Stomach smooth muscle (tissue), 2 donors: Measurements from ENCODE around the gene UQCR10.
A peak's percentile ranks its signal among the peaks of the same experiment; 100 is the strongest.

Experiments
- H3K27ac ChIP-seq: one replicate; pipeline ENCODE4 v1.7.0; 2013; ENCODE audit warnings: mild to moderate bottlenecking, low read length, inconsistent platforms
- H3K27me3 ChIP-seq, 2 donors: one replicate each; pipeline ENCODE4 v1.7.0; 2013; ENCODE audit warnings: low read length in 2 of 2; ENCODE audit not compliant: insufficient read depth in 2 of 2, control insufficient read depth in 1 of 2
- H3K36me3 ChIP-seq, 2 donors: one replicate each; pipeline ENCODE4 v1.7.0; 2013; ENCODE audit warnings: low read length in 2 of 2; ENCODE audit not compliant: control insufficient read depth in 2 of 2, insufficient read depth in 2 of 2
- H3K4me1 ChIP-seq: one replicate; pipeline ENCODE4 v1.7.0; 2013; ENCODE audit warnings: low read length; ENCODE audit not compliant: control insufficient read depth, insufficient read depth
- H3K4me3 ChIP-seq, 2 donors: one replicate each; pipeline ENCODE4 v1.7.0; 2013; ENCODE audit warnings: low read length in 2 of 2
- H3K9ac ChIP-seq, 2 donors: one replicate each; pipeline ENCODE4 v1.7.0; 2013; ENCODE audit warnings: low read length in 2 of 2, mild to moderate bottlenecking in 1 of 2
- H3K9me3 ChIP-seq, 2 donors: one replicate each; pipeline ENCODE4 v1.7.0; 2013; ENCODE audit warnings: low read length in 2 of 2; ENCODE audit not compliant: control insufficient read depth in 2 of 2
- donor health status: healthy.
- donor health status: Pancreatic carcinoma.

UQCR10 gene

GRCh38 chr22:29767171-29768051 lies at the start of gene UQCR10:
TSS of gene UQCR10 (plus strand) at chr22:29767369. CDS start at chr22:29767399, 30 bp downstream.
- Histone ChIP-seq H3K27ac (peak within 1 kb of the TSS; percentile 95), H3K27me3 (no peaks in the 10 kb centered on the region), H3K9me3 (no peaks in the 10 kb centered on the region), H3K9ac (peak within 1 kb of the TSS; percentile 99 to 100), H3K36me3 (peaks cover 13 to 14% of the 10 kb centered on the region in 2 donors), H3K4me1 (peaks cover 28% of the 10 kb centered on the region), H3K4me3 (peak within 1 kb of the TSS; percentile 100)

- H3K27ac ChIP-seq = no peak overlapping the region
- no peaks in the 10 kb centered on the region for H3K9me3 ChIP-seq
- no peak overlapping the region for H3K4me3 ChIP-seq
- H3K4me1 ChIP-seq = peaks cover 7% of the 10 kb centered on the region
- no peak overlapping the region for H3K9ac ChIP-seq
- H3K36me3 ChIP-seq = no peaks in the 10 kb centered on the region
- H3K27me3 ChIP-seq = peaks cover 38 to 40% of the 10 kb centered on the region in 2 donors
Measured at GRCh38 chr22:29717789-29718188, 49.4 kb upstream of the UQCR10 start.

GRCh38 chr22:29718949-29719898 lies 47.9 kb upstream of the UQCR10 start:
- no peaks in the 10 kb centered on the region for H3K9me3 ChIP-seq
- H3K4me1 ChIP-seq = peaks cover 7% of the 10 kb centered on the region
- peaks cover 39 to 40% of the 10 kb centered on the region in 2 donors for H3K27me3 ChIP-seq
- no peak overlapping the region for H3K9ac ChIP-seq
- no peaks in the 10 kb centered on the region for H3K36me3 ChIP-seq
- H3K4me3 ChIP-seq = no peak overlapping the region
- H3K27ac ChIP-seq = no peak overlapping the region

GRCh38 chr22:29719899-29720645 lies 47.1 kb upstream of the UQCR10 start, which contains the start of gene CABP7:
TSS of gene CABP7 (plus strand) at chr22:29720003. CDS start at chr22:29720425, 422 bp downstream.
- H3K27ac ChIP-seq = no peak within 1 kb of the TSS
- H3K36me3 ChIP-seq = no peaks in the 10 kb centered on the region
- peak within 1 kb of the TSS in 1 of 2 donors; percentile 22 for H3K4me3 ChIP-seq
- H3K4me1 ChIP-seq = peaks cover 7% of the 10 kb centered on the region
- H3K27me3 ChIP-seq = peaks cover 34% of the 10 kb centered on the region in 2 donors
- H3K9ac ChIP-seq = no peak within 1 kb of the TSS
- no peaks in the 10 kb centered on the region for H3K9me3 ChIP-seq

- no peaks in the 10 kb centered on the region for H3K36me3 ChIP-seq
- H3K4me3 ChIP-seq = peak overlapping the region in 1 of 2 donors; percentile 22
- no peaks in the 10 kb centered on the region for H3K9me3 ChIP-seq
- peaks cover 7% of the 10 kb centered on the region for H3K4me1 ChIP-seq
- H3K27me3 ChIP-seq = peaks cover 28 to 32% of the 10 kb centered on the region in 2 donors
- H3K27ac ChIP-seq = no peak overlapping the region
- no peak overlapping the region for H3K9ac ChIP-seq
Measured at GRCh38 chr22:29720811-29721323, 46.3 kb upstream of the UQCR10 start.

GRCh38 chr22:29722151-29722550 lies 45.0 kb upstream of the UQCR10 start:
- H3K27ac ChIP-seq = no peak overlapping the region
- no peak overlapping the region for H3K9ac ChIP-seq
- H3K36me3 ChIP-seq = no peaks in the 10 kb centered on the region
- peaks cover 7% of the 10 kb centered on the region for H3K4me1 ChIP-seq
- H3K27me3 ChIP-seq = peaks cover 19 to 29% of the 10 kb centered on the region in 2 donors
- H3K4me3 ChIP-seq = no peak overlapping the region
- no peaks in the 10 kb centered on the region for H3K9me3 ChIP-seq

- H3K36me3 ChIP-seq = no peaks in the 10 kb centered on the region
- H3K27ac ChIP-seq = no peak overlapping the region
- no peaks in the 10 kb centered on the region for H3K9me3 ChIP-seq
- H3K9ac ChIP-seq = no peak overlapping the region
- H3K4me1 ChIP-seq = peaks cover 7% of the 10 kb centered on the region
- peaks cover 19 to 29% of the 10 kb centered on the region in 2 donors for H3K27me3 ChIP-seq
- H3K4me3 ChIP-seq = no peak overlapping the region
Measured at GRCh38 chr22:29722587-29722986, 44.6 kb upstream of the UQCR10 start.

- Histone ChIP-seq H3K27ac (no peak overlapping the region), H3K27me3 (peaks cover 15 to 24% of the 10 kb centered on the region in 2 donors), H3K9me3 (no peaks in the 10 kb centered on the region), H3K36me3 (no peaks in the 10 kb centered on the region), H3K4me3 (no peak overlapping the region), H3K4me1 (peaks cover 7% of the 10 kb centered on the region), H3K9ac (no peak overlapping the region)
Measured at GRCh38 chr22:29723766-29724165, 43.4 kb upstream of the UQCR10 start.

GRCh38 chr22:29724843-29725242 lies 42.3 kb upstream of the UQCR10 start:
- Histone ChIP-seq H3K4me1 (peaks cover 4% of the 10 kb centered on the region), H3K36me3 (no peaks in the 10 kb centered on the region), H3K9me3 (no peaks in the 10 kb centered on the region), H3K27me3 (peaks cover 6 to 16% of the 10 kb centered on the region in 2 donors), H3K4me3 (no peak overlapping the region), H3K9ac (no peak overlapping the region), H3K27ac (no peak overlapping the region)

- Histone ChIP-seq H3K27me3 (peaks cover 6 to 8% of the 10 kb centered on the region in 2 donors), H3K4me1 (no peaks in the 10 kb centered on the region), H3K4me3 (no peak overlapping the region), H3K36me3 (peaks cover 0 to 2% of the 10 kb centered on the region in 2 donors), H3K9ac (no peak overlapping the region), H3K27ac (no peak overlapping the region), H3K9me3 (no peaks in the 10 kb centered on the region)
Measured at GRCh38 chr22:29726106-29726505, 41.1 kb upstream of the UQCR10 start.
